Fibroblast of lung (primary cell): ENCODE measurements around the gene HCFC1R1. TPM values are rescaled to one million over a fixed set of nuclear protein-coding genes. Genes with fewer than 3 reads are reported as not detected.

Source experiments
- DNase-seq, 2 donors: peaks; one replicate each; pipeline versions ENCODE4 v3.0.0 to v3.0.0-alpha.2; 2010; ENCODE audit warnings: low read depth in 2 of 2
- H2AFZ ChIP-seq: 2 replicates; pipeline ENCODE4 v1.5.1; 2012; ENCODE audit warnings: low read length, control low read depth, inconsistent platforms
- H3K27ac ChIP-seq: 2 replicates; pipeline ENCODE4 v1.5.1; 2011; ENCODE audit warnings: low read length, control low read depth; ENCODE audit not compliant: insufficient read depth
- H3K27me3 ChIP-seq: 2 replicates; pipeline ENCODE4 v1.5.1; 2011; ENCODE audit warnings: mild to moderate bottlenecking, low read length; ENCODE audit not compliant: control insufficient read depth, insufficient read depth
- H3K36me3 ChIP-seq: 2 replicates; pipeline ENCODE4 v1.5.1; 2011; ENCODE audit warnings: low read length; ENCODE audit not compliant: control insufficient read depth, insufficient read depth
- H3K4me1 ChIP-seq: 2 replicates; pipeline ENCODE4 v1.5.1; 2011; ENCODE audit warnings: low read length; ENCODE audit not compliant: control insufficient read depth, insufficient read depth; ENCODE audit errors: extremely low read depth
- H3K4me2 ChIP-seq: 2 replicates; pipeline ENCODE4 v1.5.1; 2011; ENCODE audit warnings: low read length, control low read depth; ENCODE audit not compliant: insufficient read depth; ENCODE audit errors: extremely low read depth
- H3K4me3 ChIP-seq, 4 experiments: fragments of 200-600 bp in 1 of 4; sonication (generic) in 1 of 4; replicated peaks in 1 of 4; 2 replicates each; pipeline ENCODE4 v1.5.1; 2011 to 2016; ENCODE audit warnings: low read length in 4 of 4, low read depth in 3 of 4, mild to moderate bottlenecking in 3 of 4, control low read depth in 2 of 4, inconsistent platforms in 1 of 4, mixed read lengths in 1 of 4; ENCODE audit not compliant: insufficient read depth in 1 of 4; ENCODE audit errors: control extremely low read depth in 1 of 4
- H3K79me2 ChIP-seq: 2 replicates; pipeline ENCODE4 v1.5.1; 2012; ENCODE audit warnings: mild to moderate bottlenecking, low read length, inconsistent platforms; ENCODE audit not compliant: control insufficient read depth, insufficient read depth
- H3K9ac ChIP-seq: 2 replicates; pipeline ENCODE4 v1.5.1; 2011; ENCODE audit warnings: mild to moderate bottlenecking, low read length, control low read depth; ENCODE audit not compliant: insufficient read depth
- H3K9me3 ChIP-seq: 2 replicates; pipeline ENCODE4 v1.5.1; 2012; ENCODE audit warnings: low read depth, low read length; ENCODE audit not compliant: control insufficient read depth, insufficient read depth
- H4K20me1 ChIP-seq: 2 replicates; pipeline ENCODE4 v1.5.1; 2011; ENCODE audit warnings: low read length; ENCODE audit not compliant: control insufficient read depth, insufficient read depth; ENCODE audit errors: extremely low read depth
- EZH2 ChIP-seq: IDR thresholded peaks from 2 replicates; pipeline ENCODE4 v1.5.1; 2012; ENCODE audit warnings: low read length, control low read depth, mild to moderate bottlenecking; ENCODE audit errors: missing control alignments
- polyA plus RNA-seq, 2 donors: library from polyadenylated mRNA; depleted of rRNA in 1 of 2; stranded (reverse) in 1 of 2; unstranded in 1 of 2; fragments of >200 nt; gene quantifications; 2 replicates each; pipeline ENCODE4 v1.2.1, GENCODE V29; 2011 to 2012; ENCODE audit warnings: missing spikeins in 1 of 2
- total RNA-seq: library from RNA; depleted of rRNA; stranded (reverse); fragments of >200 nt; gene quantifications from 2 replicates; pipeline ENCODE4 v1.2.1, GENCODE V29; 2014
- TF ChIP-seq, protein P1 (sequence below), 2 donors: IDR thresholded peaks in 1 of 2; conservative IDR thresholded peaks in 1 of 2; 1 replicate in 1 of 2; 2 replicates in 1 of 2; pipeline ENCODE4 v1.5.1; 2011 to 2012; ENCODE audit warnings: low read length in 2 of 2, control low read depth in 1 of 2, inconsistent platforms in 1 of 2, low read depth in 1 of 2, mild to moderate bottlenecking in 1 of 2

Gene HCFC1R1
- total and polyA plus RNA-seq, 2 donors (not counting 1 experiment from before 2014, with no cell fraction given) = 58.0 to 75.5 TPM

DNA sequence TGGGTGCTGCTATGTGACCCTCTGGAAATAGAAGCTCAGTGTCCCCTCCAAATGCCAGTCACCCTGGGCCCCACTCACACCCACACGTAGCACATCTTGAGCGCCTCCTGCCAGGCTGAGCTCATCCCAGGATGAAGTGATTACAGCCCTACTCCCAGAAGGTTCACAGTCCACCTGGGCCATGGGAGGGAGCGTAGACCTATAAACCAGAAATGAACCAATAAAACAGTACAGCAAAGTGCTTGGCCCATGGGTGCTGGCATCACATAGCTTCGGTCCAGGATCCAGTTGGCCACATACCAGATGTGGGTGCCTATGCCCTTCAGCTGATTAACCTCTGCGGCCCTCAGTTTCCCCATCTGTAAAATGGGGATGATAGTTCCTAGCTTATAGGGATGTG, 15.2 kb upstream of the HCFC1R1 start:
- H3K4me3 ChIP-seq = no peak overlapping the region
- H3K4me2 ChIP-seq = no peak overlapping the region
- H3K27ac ChIP-seq = no peak overlapping the region
- TF ChIP-seq, protein P1, sequence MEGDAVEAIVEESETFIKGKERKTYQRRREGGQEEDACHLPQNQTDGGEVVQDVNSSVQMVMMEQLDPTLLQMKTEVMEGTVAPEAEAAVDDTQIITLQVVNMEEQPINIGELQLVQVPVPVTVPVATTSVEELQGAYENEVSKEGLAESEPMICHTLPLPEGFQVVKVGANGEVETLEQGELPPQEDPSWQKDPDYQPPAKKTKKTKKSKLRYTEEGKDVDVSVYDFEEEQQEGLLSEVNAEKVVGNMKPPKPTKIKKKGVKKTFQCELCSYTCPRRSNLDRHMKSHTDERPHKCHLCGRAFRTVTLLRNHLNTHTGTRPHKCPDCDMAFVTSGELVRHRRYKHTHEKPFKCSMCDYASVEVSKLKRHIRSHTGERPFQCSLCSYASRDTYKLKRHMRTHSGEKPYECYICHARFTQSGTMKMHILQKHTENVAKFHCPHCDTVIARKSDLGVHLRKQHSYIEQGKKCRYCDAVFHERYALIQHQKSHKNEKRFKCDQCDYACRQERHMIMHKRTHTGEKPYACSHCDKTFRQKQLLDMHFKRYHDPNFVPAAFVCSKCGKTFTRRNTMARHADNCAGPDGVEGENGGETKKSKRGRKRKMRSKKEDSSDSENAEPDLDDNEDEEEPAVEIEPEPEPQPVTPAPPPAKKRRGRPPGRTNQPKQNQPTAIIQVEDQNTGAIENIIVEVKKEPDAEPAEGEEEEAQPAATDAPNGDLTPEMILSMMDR (conservative IDR thresholded peaks at IDR 0.05 in 1 of 2, IDR thresholded peaks at IDR 0.05 in 1 of 2; ENCODE audit: low read depth in 1 of 2, low read length in 2 of 2) = no peak
- no peak for TF ChIP-seq EZH2
- no peaks in the 10 kb centered on the region for H3K9me3 ChIP-seq
- DNase-seq = no peak
- no peak overlapping the region for H2AFZ ChIP-seq
- H3K79me2 ChIP-seq = no peaks in the 10 kb centered on the region
- H3K9ac ChIP-seq = no peak overlapping the region
- H3K4me1 ChIP-seq = no peaks in the 10 kb centered on the region
- H4K20me1 ChIP-seq = no peaks in the 10 kb centered on the region
- no peaks in the 10 kb centered on the region for H3K36me3 ChIP-seq
- peaks cover 44% of the 10 kb centered on the region for H3K27me3 ChIP-seq

DNA sequence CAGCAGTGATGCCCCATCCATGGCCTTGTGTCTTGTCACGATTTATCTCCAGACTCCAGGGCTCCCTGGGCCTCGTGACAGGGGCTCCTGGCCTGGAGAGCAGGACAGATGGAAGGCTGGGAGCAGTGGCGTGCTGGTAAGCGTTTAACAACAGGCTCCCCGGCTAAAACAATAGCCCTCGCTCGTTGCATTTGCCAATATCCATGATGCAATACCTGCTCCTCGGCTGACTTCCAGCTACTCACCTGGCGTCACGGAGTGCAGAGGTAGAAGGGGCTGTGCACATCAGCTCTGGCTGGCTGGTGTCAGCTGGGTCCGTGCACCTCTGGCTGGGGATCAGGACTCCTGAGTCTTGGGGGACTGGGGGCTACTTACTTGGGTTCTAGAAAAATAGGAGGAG, 14.5 kb upstream of the HCFC1R1 start:
- no peaks in the 10 kb centered on the region for H3K79me2 ChIP-seq
- H3K4me1 ChIP-seq = no peaks in the 10 kb centered on the region
- no peak overlapping the region for H3K27ac ChIP-seq
- H3K27me3 ChIP-seq = peaks cover 46% of the 10 kb centered on the region
- H3K4me3 ChIP-seq = no peak overlapping the region
- H3K9ac ChIP-seq = no peak overlapping the region
- H3K9me3 ChIP-seq = no peaks in the 10 kb centered on the region
- no peaks in the 10 kb centered on the region for H3K36me3 ChIP-seq
- no peak overlapping the region for H3K4me2 ChIP-seq
- DNase-seq = no peak
- TF ChIP-seq, protein P1 (conservative IDR thresholded peaks at IDR 0.05 in 1 of 2, IDR thresholded peaks at IDR 0.05 in 1 of 2; ENCODE audit: low read depth in 1 of 2, low read length in 2 of 2) = no peak
- TF ChIP-seq EZH2 = no peak
- no peak overlapping the region for H2AFZ ChIP-seq
- H4K20me1 ChIP-seq = no peaks in the 10 kb centered on the region

GRCh38 chr16:3036726-3037315, 13.1 kb upstream of the HCFC1R1 start, which contains the start of gene BICDL2:
TSS of gene BICDL2 (minus strand) at chr16:3036944. CDS start at chr16:3035496, 1,448 bp downstream.
- TF ChIP-seq, protein P1 (conservative IDR thresholded peaks at IDR 0.05 in 1 of 2, IDR thresholded peaks at IDR 0.05 in 1 of 2; ENCODE audit: low read depth in 1 of 2, low read length in 2 of 2) = no peak
- TF ChIP-seq EZH2 = peak; percentile 97
- Histone ChIP-seq H4K20me1 (no peaks in the 10 kb centered on the region), H3K4me2 (no peak within 1 kb of the TSS), H3K79me2 (no peaks in the 10 kb centered on the region), H3K4me1 (no peaks in the 10 kb centered on the region), H3K36me3 (no peaks in the 10 kb centered on the region), H3K4me3 (no peak within 1 kb of the TSS), H2AFZ (no peak within 1 kb of the TSS), H3K27me3 (peaks cover 51% of the 10 kb centered on the region), H3K9ac (no peak within 1 kb of the TSS), H3K27ac (no peak within 1 kb of the TSS), H3K9me3 (no peaks in the 10 kb centered on the region)
- DNase-seq = no peak
